HepG2 (cell line): Measurements from ENCODE around the gene SDK1.

Experiments
- HBP1 ChIP-seq: IDR thresholded peaks from 2 replicates; pipeline ENCODE4 v1.6.1; 2016; ENCODE audit warnings: low read depth, control low read depth
- PRPF4 ChIP-seq: fragments of 200-400 bp; formaldehyde crosslinking; IDR thresholded peaks from 2 replicates; pipeline ENCODE4 v1.6.1; 2016; ENCODE audit warnings: low read length, low read depth; ENCODE audit not compliant: poor library complexity, severe bottlenecking
- RBAK ChIP-seq: sonication (generic); formaldehyde crosslinking; IDR thresholded peaks from 2 replicates; pipeline ENCODE4 v1.5.1; 2020; ENCODE audit warnings: mild to moderate bottlenecking, missing genetic modification reagents

DNA sequence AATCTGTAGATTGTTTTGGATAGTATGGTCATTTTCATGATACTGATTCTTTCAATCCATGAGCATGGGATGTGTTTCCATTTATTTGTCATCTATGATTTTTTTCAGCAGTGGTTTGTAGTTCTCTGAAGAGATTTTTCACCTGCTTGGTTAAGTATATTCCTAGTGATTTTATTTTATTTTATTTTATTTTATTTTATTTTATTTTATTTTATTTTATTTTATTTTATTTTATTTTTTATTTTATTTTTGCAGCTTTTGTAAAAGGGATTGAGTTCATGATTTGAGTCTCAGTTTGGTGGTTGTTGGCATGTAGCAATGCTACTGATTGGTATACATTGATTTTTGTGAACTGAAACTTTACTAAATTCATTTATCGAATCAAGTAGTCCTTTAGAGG lies 404.2 kb downstream of the SDK1 start:
- TF ChIP-seq HBP1 (CRISPR knock-in tag) (no peak), RBAK (CRISPR knock-in tag) (no peak), PRPF4 (no peak)
